GM23338 (cell line): ENCODE results near the gene ARHGEF37. TPM values are rescaled to one million over a fixed set of nuclear protein-coding genes. Genes with fewer than 3 reads are reported as not detected.

Experiments used
- ATAC-seq: fragments of 200-7000 bp; cut with Tn5 transposase; 3 replicates; pipeline ENCODE4 v1.9.1; 2020
- DNase-seq: peaks from one replicate; pipeline ENCODE4 v3.0.0-alpha.2; 2015; ENCODE audit warnings: low spot score
- H2AFZ ChIP-seq: fragments of 200-600 bp; sonication (generic); 2 replicates; pipeline ENCODE4 v1.8.0; 2016; ENCODE audit warnings: antibody characterized with exemption, mild to moderate bottlenecking, moderate library complexity
- H3F3A ChIP-seq: fragments of 200-600 bp; sonication (generic); replicated peaks from 2 replicates; pipeline ENCODE4 v1.8.0; 2017; ENCODE audit warnings: antibody characterized with exemption, mixed run types, low read depth
- H3K27ac ChIP-seq: fragments of 200-600 bp; sonication (generic); 2 replicates; pipeline ENCODE4 v1.6.1; 2016; ENCODE audit warnings: low read depth
- H3K27me3 ChIP-seq: fragments of 200-600 bp; sonication (generic); 2 replicates; pipeline ENCODE4 v1.8.0; 2016; ENCODE audit warnings: mild to moderate bottlenecking, mixed run types, moderate library complexity; ENCODE audit not compliant: insufficient read depth
- H3K36me3 ChIP-seq: fragments of 200-600 bp; sonication (generic); 2 replicates; pipeline ENCODE4 v1.8.0; 2016; ENCODE audit warnings: mild to moderate bottlenecking; ENCODE audit not compliant: insufficient read depth
- H3K4me1 ChIP-seq: fragments of 200-600 bp; sonication (generic); 2 replicates; pipeline ENCODE4 v1.8.0; 2016; ENCODE audit warnings: mild to moderate bottlenecking, moderate library complexity; ENCODE audit not compliant: insufficient read depth
- H3K4me2 ChIP-seq: fragments of 200-600 bp; sonication (generic); 2 replicates; pipeline ENCODE4 v1.7.1; 2017; ENCODE audit warnings: mixed run types
- H3K4me3 ChIP-seq: fragments of 200-600 bp; sonication (generic); 2 replicates; pipeline ENCODE4 v1.6.1; 2016; ENCODE audit warnings: mixed run types
- H3K79me2 ChIP-seq: fragments of 200-600 bp; sonication (generic); replicated peaks from 2 replicates; pipeline ENCODE4 v1.8.0; 2017; ENCODE audit warnings: mild to moderate bottlenecking; ENCODE audit not compliant: insufficient read depth
- H3K9me2 ChIP-seq: fragments of 200-600 bp; sonication (generic); 2 replicates; pipeline ENCODE4 v1.8.0; 2017; ENCODE audit not compliant: insufficient read depth
- H4K20me1 ChIP-seq: fragments of 200-600 bp; sonication (generic); replicated peaks from 2 replicates; pipeline ENCODE4 v1.8.0; 2017; ENCODE audit warnings: mild to moderate bottlenecking; ENCODE audit not compliant: insufficient read depth
- H3K27ac Mint-ChIP-seq: 2 replicates; pipeline ENCODE4 v1.8.0; 2020; ENCODE audit warnings: inconsistent platforms, mild to moderate bottlenecking, moderate library complexity, mixed read lengths
- H3K27me3 Mint-ChIP-seq: 3 replicates; pipeline ENCODE4 v1.8.0; 2022; ENCODE audit warnings: low read depth, mild to moderate bottlenecking, moderate library complexity, mixed read lengths, inconsistent platforms; ENCODE audit not compliant: insufficient read depth, poor library complexity
- H3K36me3 Mint-ChIP-seq: 3 replicates; pipeline ENCODE4 v1.8.0; 2021; ENCODE audit warnings: low read depth, mild to moderate bottlenecking, inconsistent platforms, moderate library complexity, mixed read lengths
- H3K4me1 Mint-ChIP-seq: 3 replicates; pipeline ENCODE4 v1.8.0; 2020; ENCODE audit warnings: mild to moderate bottlenecking, inconsistent platforms, mixed read lengths
- H3K4me3 Mint-ChIP-seq: 3 replicates; pipeline ENCODE4 v1.8.0; 2021; ENCODE audit warnings: moderate library complexity, mild to moderate bottlenecking, inconsistent platforms, mixed read lengths
- H3K9me3 Mint-ChIP-seq: 3 replicates; pipeline ENCODE4 v1.8.0; 2020; ENCODE audit warnings: moderate library complexity, mild to moderate bottlenecking, inconsistent platforms, mixed read lengths
- CREB1 ChIP-seq: fragments of 250-450 bp; sonication (Bioruptor Pico); IDR thresholded peaks from 2 replicates; pipeline ENCODE4 v1.5.0; 2020; ENCODE audit warnings: low read depth, mild to moderate bottlenecking, moderate library complexity
- CTCF ChIP-seq, 2 experiments: fragments of 200-600 bp in 1 of 2; sonication (generic) in 1 of 2; conservative IDR thresholded peaks; 2 replicates each; pipeline versions ENCODE4 v1.5.1 to v1.6.1; 2016 to 2017; ENCODE audit warnings: antibody characterized with exemption in 2 of 2, low read depth in 2 of 2, mild to moderate bottlenecking in 2 of 2, moderate library complexity in 1 of 2
- ETS1 ChIP-seq: IDR thresholded peaks from 2 replicates; pipeline ENCODE4 v1.6.1; 2016; ENCODE audit warnings: antibody characterized with exemption
- EZH2 ChIP-seq: fragments of 200-600 bp; sonication (generic); IDR thresholded peaks from one replicate; pipeline ENCODE4 v1.8.0; 2017; ENCODE audit warnings: antibody characterized with exemption, mild to moderate bottlenecking, low read depth; ENCODE audit not compliant: unreplicated experiment
- EZH2phosphoT487 ChIP-seq: fragments of 200-600 bp; sonication (generic); IDR thresholded peaks from one replicate; pipeline ENCODE4 v1.8.1; 2018; ENCODE audit warnings: antibody characterized with exemption; ENCODE audit not compliant: unreplicated experiment
- JUNB ChIP-seq: IDR thresholded peaks from one replicate; pipeline ENCODE4 v1.6.1; 2016; ENCODE audit warnings: antibody characterized with exemption; ENCODE audit not compliant: unreplicated experiment
- NANOG ChIP-seq: IDR thresholded peaks from 2 replicates; pipeline ENCODE4 v1.6.1; 2016; ENCODE audit warnings: antibody characterized with exemption, borderline replicate concordance
- POLR2AphosphoS5 ChIP-seq: IDR thresholded peaks from 2 replicates; pipeline ENCODE4 v1.6.1; 2016; ENCODE audit warnings: antibody characterized with exemption, low read depth
- REST ChIP-seq: IDR thresholded peaks from one replicate; pipeline ENCODE4 v1.6.1; 2018; ENCODE audit warnings: antibody characterized with exemption; ENCODE audit not compliant: unreplicated experiment
- STAT1 ChIP-seq: IDR thresholded peaks from one replicate; pipeline ENCODE4 v1.6.1; 2016; ENCODE audit warnings: antibody characterized with exemption; ENCODE audit not compliant: unreplicated experiment
- ZNF114 ChIP-seq: fragments of 250-450 bp; sonication (Bioruptor Pico); IDR thresholded peaks from 2 replicates; pipeline ENCODE4 v1.5.0; 2020; ENCODE audit warnings: mild to moderate bottlenecking, moderate library complexity
- ZNF331 ChIP-seq: fragments of 250-450 bp; sonication (Bioruptor Pico); IDR thresholded peaks from 2 replicates; pipeline ENCODE4 v1.5.0; 2020; ENCODE audit warnings: low read depth, mild to moderate bottlenecking, moderate library complexity
- ZNF462 ChIP-seq: fragments of 250-450 bp; sonication (Bioruptor Pico); IDR thresholded peaks from 2 replicates; pipeline ENCODE4 v1.5.0; 2020; ENCODE audit warnings: mild to moderate bottlenecking, moderate library complexity
- polyA plus RNA-seq: library from polyadenylated mRNA; unstranded; fragments of >200 nt; fragmentation: Nextera tagmentation; extraction: Ambion mirVana; gene quantifications from 2 replicates; pipeline ENCODE4 v1.2.1, GENCODE V29; 2016
- total RNA-seq: library from RNA; depleted of rRNA; stranded (reverse); fragments of >200 nt; shearing (Covaris generic); gene quantifications from 2 replicates; pipeline ENCODE4 v1.2.3, GENCODE V29; 2014

The ARHGEF37 gene
- total and polyA plus RNA-seq, 2 experiments from 2014 or later, result 0.14 to 0.79 TPM

GRCh38 chr5:149635394-149635793 is 54.1 kb downstream of the ARHGEF37 start:
- TF ChIP-seq STAT1, result no peak
- TF ChIP-seq REST, result no peak
- TF ChIP-seq CREB1 (CRISPR knock-in tag), result no peak
- TF ChIP-seq ETS1, result no peak
- no peak for TF ChIP-seq POLR2AphosphoS5
- no peak for TF ChIP-seq ZNF462
- no peak for TF ChIP-seq JUNB
- TF ChIP-seq EZH2phosphoT487, result no peak
- TF ChIP-seq EZH2, result no peak
- no peak for TF ChIP-seq ZNF114 (CRISPR knock-in tag)
- TF ChIP-seq ZNF331, result no peak
- TF ChIP-seq CTCF (conservative IDR thresholded peaks at IDR 0.05; ENCODE audit: low read depth in 2 of 2), result no peak
- no peak for TF ChIP-seq NANOG
- Histone ChIP-seq H3K4me1 (peaks cover 15% of the 10 kb centered on the region), H2AFZ (no peak overlapping the region), H3K27me3 (no peaks in the 10 kb centered on the region), H3K4me3 (no peak overlapping the region), H3K4me2 (no peak overlapping the region), H3F3A (no peaks in the 10 kb centered on the region), H3K27ac (no peak overlapping the region), H3K36me3 (no peaks in the 10 kb centered on the region), H4K20me1 (no peaks in the 10 kb centered on the region), H3K9me2 (no peaks in the 10 kb centered on the region), H3K79me2 (no peaks in the 10 kb centered on the region)
- Mint-ChIP-seq H3K36me3 (no peaks in the 10 kb centered on the region), H3K4me3 (no peak overlapping the region), H3K27ac (no peak overlapping the region), H3K4me1 (peaks cover 21% of the 10 kb centered on the region), H3K27me3 (peaks cover 6% of the 10 kb centered on the region), H3K9me3 (no peaks in the 10 kb centered on the region)
- ATAC-seq (no peak), DNase-seq (no peak)
